ENCODE results near the gene SYNJ1. TPM values are rescaled to one million over a fixed set of nuclear protein-coding genes. Genes with fewer than 3 reads are reported as not detected.

The SYNJ1 gene
- total and polyA plus RNA-seq, 4 donors = 7.4 to 17.5 (median 11.8) TPM

DNA sequence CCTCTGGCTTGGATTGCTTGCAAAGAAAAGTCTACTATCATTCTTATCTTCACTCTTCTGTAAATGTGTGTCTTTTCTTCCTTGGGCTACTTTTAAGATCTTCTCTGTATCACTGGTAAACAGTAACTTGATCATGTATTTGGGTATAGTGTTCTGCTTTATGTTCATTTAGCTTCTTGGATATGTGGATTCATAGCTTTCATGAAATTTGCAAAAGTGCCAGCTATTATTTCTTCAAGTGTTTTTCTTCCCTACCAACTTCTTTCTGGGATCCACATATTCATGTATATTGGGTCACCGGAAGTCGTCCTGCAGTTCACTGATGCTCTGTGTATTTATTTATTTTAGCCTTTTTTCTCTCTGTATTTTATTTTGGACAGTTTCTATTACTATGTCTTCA lies 11.3 kb downstream of the SYNJ1 start:
- WGBS, 2 donors = 98 to 99% methylated on average over 2 of the region's 2 CpGs
- peaks cover 0 to 3% (median 2%) of the 10 kb centered on the region in 4 donors for H3K36me3 ChIP-seq (ENCODE audit: control insufficient read depth in 4 of 4, insufficient read depth in 4 of 4, low read length in 4 of 4)
- no peak overlapping the region for H3K4me3 ChIP-seq
- ATAC-seq (ENCODE audit: insufficient read depth, low FRiP score) (no peak), DNase-seq (no peak)
- no peaks in the 10 kb centered on the region for H3K27me3 ChIP-seq (ENCODE audit: control insufficient read depth in 3 of 3, insufficient read depth in 3 of 3, low read length in 2 of 3)
- TF ChIP-seq, protein P1, sequence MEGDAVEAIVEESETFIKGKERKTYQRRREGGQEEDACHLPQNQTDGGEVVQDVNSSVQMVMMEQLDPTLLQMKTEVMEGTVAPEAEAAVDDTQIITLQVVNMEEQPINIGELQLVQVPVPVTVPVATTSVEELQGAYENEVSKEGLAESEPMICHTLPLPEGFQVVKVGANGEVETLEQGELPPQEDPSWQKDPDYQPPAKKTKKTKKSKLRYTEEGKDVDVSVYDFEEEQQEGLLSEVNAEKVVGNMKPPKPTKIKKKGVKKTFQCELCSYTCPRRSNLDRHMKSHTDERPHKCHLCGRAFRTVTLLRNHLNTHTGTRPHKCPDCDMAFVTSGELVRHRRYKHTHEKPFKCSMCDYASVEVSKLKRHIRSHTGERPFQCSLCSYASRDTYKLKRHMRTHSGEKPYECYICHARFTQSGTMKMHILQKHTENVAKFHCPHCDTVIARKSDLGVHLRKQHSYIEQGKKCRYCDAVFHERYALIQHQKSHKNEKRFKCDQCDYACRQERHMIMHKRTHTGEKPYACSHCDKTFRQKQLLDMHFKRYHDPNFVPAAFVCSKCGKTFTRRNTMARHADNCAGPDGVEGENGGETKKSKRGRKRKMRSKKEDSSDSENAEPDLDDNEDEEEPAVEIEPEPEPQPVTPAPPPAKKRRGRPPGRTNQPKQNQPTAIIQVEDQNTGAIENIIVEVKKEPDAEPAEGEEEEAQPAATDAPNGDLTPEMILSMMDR (IDR thresholded peaks at IDR 0.05; ENCODE audit: control extremely low read depth, extremely low read depth) = no peak
- no peak overlapping the region for H3K27ac ChIP-seq (ENCODE audit: low read depth in 1 of 2, low read length in 1 of 2)
- no peak overlapping the region for H3K9ac ChIP-seq (ENCODE audit: insufficient read depth in 1 of 2, low read length in 2 of 2)
- peaks cover 0 to 3% (median 0%) of the 10 kb centered on the region in 4 donors for H3K9me3 ChIP-seq (ENCODE audit: control insufficient read depth in 4 of 4, insufficient read depth in 3 of 4, low read length in 3 of 4)
- H3K4me1 ChIP-seq (ENCODE audit: control insufficient read depth in 5 of 5, insufficient read depth in 5 of 5, low read length in 5 of 5) = peaks cover 0 to 5% (median 0%) of the 10 kb centered on the region in 5 donors

- peaks cover 0 to 3% (median 0%) of the 10 kb centered on the region in 4 donors for H3K36me3 ChIP-seq (ENCODE audit: control insufficient read depth in 4 of 4, insufficient read depth in 4 of 4, low read length in 4 of 4)
- H3K9ac ChIP-seq (ENCODE audit: insufficient read depth in 1 of 2, low read length in 2 of 2) = no peak overlapping the region
- H3K27ac ChIP-seq (ENCODE audit: low read depth in 1 of 2, low read length in 1 of 2) = no peak overlapping the region
- no peak for ATAC-seq (ENCODE audit: insufficient read depth, low FRiP score)
- no peak overlapping the region for H3K4me3 ChIP-seq
- peaks cover 0 to 3% (median 0%) of the 10 kb centered on the region in 5 donors for H3K4me1 ChIP-seq (ENCODE audit: control insufficient read depth in 5 of 5, insufficient read depth in 5 of 5, low read length in 5 of 5)
- TF ChIP-seq, protein P1 (IDR thresholded peaks at IDR 0.05; ENCODE audit: control extremely low read depth, extremely low read depth) = no peak
- peaks cover 0 to 3% (median 0%) of the 10 kb centered on the region in 4 donors for H3K9me3 ChIP-seq (ENCODE audit: control insufficient read depth in 4 of 4, insufficient read depth in 3 of 4, low read length in 3 of 4)
- H3K27me3 ChIP-seq (ENCODE audit: control insufficient read depth in 3 of 3, insufficient read depth in 3 of 3, low read length in 2 of 3) = no peaks in the 10 kb centered on the region
- DNase-seq = no peak
Observed at GRCh38 chr21:32713726-32714125, 14.1 kb downstream of the SYNJ1 start.

DNA sequence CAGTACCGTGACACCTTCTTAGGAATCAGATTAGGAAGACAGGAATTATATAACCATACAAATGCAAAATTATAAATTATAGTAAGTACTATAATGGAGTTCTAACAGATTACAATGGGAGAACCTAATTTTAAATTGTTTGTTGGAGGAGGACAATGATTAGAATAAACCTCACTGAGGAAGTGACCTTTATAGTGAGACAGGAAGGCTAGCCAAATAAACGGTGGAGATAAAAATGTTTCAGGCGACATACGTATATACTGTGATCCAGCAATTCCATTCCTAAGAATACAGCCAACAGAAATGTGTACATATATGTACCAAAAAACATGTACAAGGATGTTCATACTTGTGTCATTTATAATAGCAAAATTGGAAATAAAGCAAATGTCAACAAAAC lies 15.2 kb downstream of the SYNJ1 start:
- peaks cover 0 to 3% (median 0%) of the 10 kb centered on the region in 4 donors for H3K9me3 ChIP-seq (ENCODE audit: control insufficient read depth in 4 of 4, insufficient read depth in 3 of 4, low read length in 3 of 4)
- no peaks in the 10 kb centered on the region for H3K27me3 ChIP-seq (ENCODE audit: control insufficient read depth in 3 of 3, insufficient read depth in 3 of 3, low read length in 2 of 3)
- WGBS, 2 donors = 63 to 77% methylated on average over 4 of the region's 4 CpGs
- H3K9ac ChIP-seq (ENCODE audit: insufficient read depth in 1 of 2, low read length in 2 of 2) = no peak overlapping the region
- peak in 1 of 3 donors; percentile 10 for DNase-seq
- TF ChIP-seq, protein P1 (IDR thresholded peaks at IDR 0.05; ENCODE audit: control extremely low read depth, extremely low read depth) = no peak
- no peak for ATAC-seq (ENCODE audit: insufficient read depth, low FRiP score)
- H3K4me1 ChIP-seq (ENCODE audit: control insufficient read depth in 5 of 5, insufficient read depth in 5 of 5, low read length in 5 of 5) = peaks cover 0 to 3% (median 0%) of the 10 kb centered on the region in 5 donors
- peaks cover 0 to 3% (median 0%) of the 10 kb centered on the region in 4 donors for H3K36me3 ChIP-seq (ENCODE audit: control insufficient read depth in 4 of 4, insufficient read depth in 4 of 4, low read length in 4 of 4)
- H3K27ac ChIP-seq (ENCODE audit: low read depth in 1 of 2, low read length in 1 of 2) = no peak overlapping the region
- H3K4me3 ChIP-seq = no peak overlapping the region

- Histone ChIP-seq H3K27me3 (ENCODE audit: control insufficient read depth in 3 of 3, insufficient read depth in 3 of 3, low read length in 2 of 3) (no peaks in the 10 kb centered on the region), H3K4me3 (no peak overlapping the region), H3K9ac (ENCODE audit: insufficient read depth in 1 of 2, low read length in 2 of 2) (no peak overlapping the region), H3K9me3 (ENCODE audit: control insufficient read depth in 4 of 4, insufficient read depth in 3 of 4, low read length in 3 of 4) (peaks cover 0 to 3% (median 0%) of the 10 kb centered on the region in 4 donors), H3K27ac (ENCODE audit: low read depth in 1 of 2, low read length in 1 of 2) (no peak overlapping the region), H3K36me3 (ENCODE audit: control insufficient read depth in 4 of 4, insufficient read depth in 4 of 4, low read length in 4 of 4) (peaks cover 0 to 3% (median 0%) of the 10 kb centered on the region in 4 donors), H3K4me1 (ENCODE audit: control insufficient read depth in 5 of 5, insufficient read depth in 5 of 5, low read length in 5 of 5) (peaks cover 0 to 3% (median 0%) of the 10 kb centered on the region in 5 donors)
- TF ChIP-seq, protein P1 (IDR thresholded peaks at IDR 0.05; ENCODE audit: control extremely low read depth, extremely low read depth) = no peak
- ATAC-seq (ENCODE audit: insufficient read depth, low FRiP score) = no peak
- no peak for DNase-seq
Observed at GRCh38 chr21:32712043-32712442, 15.8 kb downstream of the SYNJ1 start.

All from lung (tissue), 12 donors.